Suppressor macrophage (primary cell): ENCODE measurements around the gene NPIPA8.
"Not testable (repeated sequence)": the region's sequence is repeated elsewhere in the genome, so short reads cannot be mapped to it uniquely, and the experiment has no call there.

ENCODE experiments used
- DNase-seq, 4 experiments: peaks; one replicate each; pipeline ENCODE4 v3.0.0-alpha.2; 2020 to 2022
- total RNA-seq, 17 experiments: gene quantifications; one replicate each; lab custom pipeline; 2026; ENCODE audit warnings: mixed read lengths in 6 of 17, inconsistent platforms in 3 of 17; lab: John Stamatoyannopoulos, UW

NPIPA8 gene
- total RNA-seq, result 0 reads per million in 17 experiments

DNA sequence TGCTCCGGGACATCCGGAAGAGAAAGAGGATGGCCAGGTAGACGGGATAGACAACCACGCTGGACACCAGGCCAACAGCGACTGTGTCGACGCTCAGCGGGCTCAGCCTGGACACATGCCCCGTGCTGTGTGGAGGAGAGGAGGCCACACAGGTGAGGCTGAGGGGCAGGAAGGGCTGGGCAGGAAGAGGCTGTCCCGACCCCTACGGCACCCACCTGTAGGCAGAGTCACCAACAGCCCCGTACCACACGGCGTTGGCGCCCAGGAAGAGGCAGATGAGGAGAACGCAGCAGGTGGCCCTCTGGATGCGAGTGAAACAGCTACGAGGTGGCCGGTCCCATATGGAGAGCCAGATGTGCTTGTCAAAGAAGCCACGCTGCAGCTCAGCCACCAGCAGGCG, at the start of gene NPIPA8:
Gene NPIPA8, minus strand, starts transcription at position 101 of the 400 bp plus-strand sequence. CDS start 4,074 bp downstream, outside the sequence.
- DNase-seq, result not testable (repeated sequence)

- DNase-seq, result not testable (repeated sequence)
These were observed 48.7 kb upstream of the NPIPA8 start for GRCh38 chr16:18385285-18385684.

DNA sequence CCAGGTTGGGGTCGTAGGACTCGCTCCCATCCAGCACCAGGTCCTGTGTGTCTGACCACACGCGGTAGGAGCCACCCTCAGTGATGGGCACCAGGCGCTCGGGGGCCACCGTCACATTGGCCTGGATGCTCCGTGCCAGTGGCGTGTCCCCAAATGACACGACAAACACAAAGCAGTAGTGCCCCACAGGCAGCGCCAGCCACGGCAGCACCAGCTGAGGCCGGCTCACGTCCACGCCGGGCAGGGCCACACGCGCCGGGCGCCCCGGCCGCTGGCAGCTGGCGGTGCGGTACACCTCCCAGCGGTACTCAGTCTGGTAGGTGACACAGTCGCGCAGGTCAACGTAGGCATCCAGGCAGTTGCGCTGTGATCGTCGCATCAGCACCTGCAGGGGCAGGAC, 48.3 kb upstream of the NPIPA8 start:
- DNase-seq, result not testable (repeated sequence)

GRCh38 chr16:18384098-18384636, 47.6 kb upstream of the NPIPA8 start:
- not testable (repeated sequence) for DNase-seq

DNA sequence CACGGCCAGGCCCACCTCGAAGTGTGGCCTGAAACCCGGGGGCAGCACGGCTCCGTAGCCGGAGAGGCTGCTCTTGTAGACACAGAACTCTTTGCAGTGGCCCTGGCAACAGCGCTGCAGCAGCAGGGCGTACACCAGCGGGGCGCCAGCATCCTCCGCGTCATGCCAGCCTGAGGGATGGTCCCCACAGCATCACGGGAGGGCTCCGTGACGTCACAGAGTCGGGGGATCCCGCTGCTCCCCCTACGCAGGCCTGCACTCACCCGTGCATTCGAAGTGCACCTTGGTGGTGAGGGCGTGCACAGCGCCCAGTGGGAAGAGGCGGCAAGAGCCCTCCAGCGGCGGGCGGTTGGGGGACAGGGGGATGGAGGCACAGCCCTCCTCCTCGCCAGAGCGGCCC, 46.2 kb upstream of the NPIPA8 start:
- not testable (repeated sequence) for DNase-seq

DNA sequence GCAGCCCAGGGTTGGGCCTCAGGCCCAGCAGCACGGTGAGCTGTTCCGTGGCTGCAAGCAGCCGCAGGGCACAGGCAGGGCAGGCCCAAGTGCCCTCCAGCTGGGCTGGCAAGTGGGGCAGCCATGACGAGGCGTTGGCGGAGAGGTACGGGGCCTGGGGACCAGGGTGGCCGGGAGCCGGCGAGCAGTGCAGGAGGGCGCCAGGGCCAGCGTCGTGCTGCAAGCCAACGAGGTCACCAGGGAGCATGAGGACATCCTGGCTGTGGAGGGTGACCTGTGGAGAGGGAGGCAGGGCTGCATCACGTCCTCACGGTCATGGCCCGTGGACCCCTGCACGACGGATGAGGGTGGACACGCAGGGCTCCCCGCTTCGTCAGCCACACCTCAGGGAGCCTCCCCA, 11.2 kb upstream of the NPIPA8 start:
- not testable (repeated sequence) for DNase-seq

GRCh38 chr16:18346993-18347392, 10.5 kb upstream of the NPIPA8 start:
- not testable (repeated sequence) for DNase-seq

DNA sequence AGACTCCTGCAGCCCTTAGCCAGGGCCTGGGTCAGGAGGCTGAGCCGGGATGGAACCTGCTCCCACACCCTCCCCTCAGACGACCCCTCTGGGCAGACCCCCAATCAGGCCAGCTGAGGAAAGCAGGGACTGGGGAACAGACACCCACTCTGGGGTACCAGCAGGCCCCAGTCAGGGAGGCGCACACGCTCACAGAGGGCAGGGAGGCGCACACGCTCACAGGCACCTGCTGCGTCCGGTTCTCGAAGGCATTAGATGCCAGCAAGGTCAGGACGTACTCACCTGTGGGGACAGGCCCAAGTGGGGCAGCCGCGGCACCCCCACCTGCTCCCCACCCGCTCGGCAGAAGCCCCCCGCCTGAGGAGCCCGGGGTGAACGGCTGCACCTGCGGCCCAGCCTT, 8.1 kb upstream of the NPIPA8 start:
- DNase-seq, result not testable (repeated sequence)

GRCh38 chr16:18341986-18342385, 5.5 kb upstream of the NPIPA8 start:
- DNase-seq, result not testable (repeated sequence)

DNA sequence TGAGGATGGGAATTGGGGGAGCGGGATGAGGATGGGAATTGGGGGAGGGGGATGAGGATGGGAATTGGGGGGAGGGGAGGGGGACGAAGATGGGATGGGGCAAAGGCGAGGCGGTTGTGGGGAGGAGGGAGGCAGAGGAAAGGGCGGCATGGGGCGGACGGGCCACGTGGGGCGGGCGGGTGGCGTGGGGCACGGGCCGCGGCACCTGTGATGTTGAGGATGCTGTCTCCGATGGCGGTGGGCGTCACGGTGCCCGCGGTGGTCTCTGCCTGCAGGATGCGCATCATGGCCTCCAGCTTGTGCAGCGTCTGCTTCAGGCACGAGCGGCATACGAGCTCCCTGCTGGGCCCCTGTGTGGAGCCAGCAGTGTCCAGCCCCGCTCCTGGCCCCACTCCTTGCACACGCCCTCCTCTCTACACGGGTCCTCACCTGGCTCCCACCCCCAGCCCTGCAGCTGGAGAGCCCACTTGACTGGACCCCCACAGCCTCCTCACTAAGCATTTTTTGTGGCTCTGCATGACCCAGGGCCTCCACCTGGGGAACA, 5.0 kb upstream of the NPIPA8 start:
- not testable (repeated sequence) for DNase-seq

- DNase-seq, result not testable (repeated sequence)
These were observed 2.7 kb upstream of the NPIPA8 start for GRCh38 chr16:18339210-18339609.

- DNase-seq, result not testable (repeated sequence)
These were observed 24.7 kb downstream of the NPIPA8 start for GRCh38 chr16:18311811-18312210.

DNA sequence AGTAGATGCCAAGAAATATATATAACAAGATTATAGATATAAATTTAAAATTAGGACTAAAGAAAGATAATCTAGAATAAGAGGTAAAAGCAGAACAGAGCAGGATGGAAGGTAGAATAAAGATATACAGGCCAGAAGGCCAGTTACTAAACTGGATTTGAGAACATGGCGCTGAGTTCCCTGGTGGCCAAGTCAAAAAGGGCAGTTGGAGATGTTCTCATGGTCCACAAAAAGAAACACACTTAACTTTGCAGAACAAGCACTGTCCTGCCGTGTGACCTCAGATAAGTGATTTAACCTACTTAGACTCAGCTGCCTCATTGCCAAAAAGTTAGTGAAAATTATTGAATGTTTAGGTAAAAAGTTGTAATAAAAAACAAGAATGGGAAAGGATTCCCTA, 27.4 kb downstream of the NPIPA8 start:
- not testable (repeated sequence) for DNase-seq

DNA sequence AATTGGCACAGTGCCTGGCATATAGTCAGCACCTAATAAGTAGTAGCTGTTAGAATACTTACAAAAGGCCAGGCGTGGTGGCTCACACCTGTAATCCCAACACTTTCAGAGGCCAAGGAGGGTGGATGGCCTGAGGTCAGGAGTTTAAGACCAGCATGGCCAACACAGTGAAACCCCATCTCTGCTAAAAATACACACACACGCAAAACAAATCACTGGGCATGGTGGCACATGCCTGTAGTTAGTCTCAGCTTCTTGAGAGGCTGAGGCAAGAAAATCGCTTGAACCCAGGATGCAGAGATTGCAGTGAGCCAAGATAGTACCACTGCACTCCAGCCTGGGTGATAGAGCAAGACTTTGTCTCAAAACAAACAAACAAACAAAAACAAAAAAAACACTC, 29.3 kb downstream of the NPIPA8 start:
- not testable (repeated sequence) for DNase-seq

DNA sequence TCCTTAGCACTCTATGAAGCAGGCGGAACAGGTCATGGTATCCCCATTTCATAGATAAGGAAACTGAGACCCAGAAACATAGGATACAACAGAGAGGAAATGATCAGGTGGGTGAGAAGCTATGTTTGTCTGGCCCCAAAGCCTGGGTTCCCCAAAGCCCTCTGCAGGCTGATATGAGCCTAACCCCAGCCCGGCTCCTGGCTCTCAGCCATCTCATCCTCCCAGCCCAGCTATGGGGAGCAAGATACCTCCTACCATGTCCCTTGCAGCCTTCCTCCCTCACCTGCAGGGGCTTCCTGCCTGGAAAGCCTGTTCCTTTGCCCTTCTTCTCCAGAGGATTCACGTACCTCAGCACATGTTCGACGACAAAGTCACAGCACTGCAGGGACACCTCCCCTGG, 30.5 kb downstream of the NPIPA8 start:
- not testable (repeated sequence) for DNase-seq

- not testable (repeated sequence) for DNase-seq
These were observed 33.4 kb downstream of the NPIPA8 start for GRCh38 chr16:18303059-18303706.

DNA sequence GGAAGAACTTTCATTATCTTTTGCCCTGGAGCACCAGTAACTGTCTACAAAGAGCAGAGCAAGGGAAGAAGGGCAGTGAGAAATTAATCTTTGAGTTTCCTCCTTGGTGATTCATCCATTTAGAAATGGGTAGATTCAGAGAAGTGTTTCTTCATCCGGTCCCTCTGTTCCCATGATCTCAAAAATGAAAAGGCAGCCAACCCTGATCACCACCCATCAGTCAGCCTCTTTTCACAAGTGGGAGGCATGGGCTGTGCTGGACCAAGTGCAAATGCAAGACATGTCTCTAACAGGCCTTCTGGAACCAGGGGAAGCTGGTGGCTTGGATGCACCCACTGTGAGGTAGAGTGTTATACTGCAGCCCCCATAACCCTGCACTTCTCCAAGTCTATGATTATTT, 38.8 kb downstream of the NPIPA8 start:
- not testable (repeated sequence) for DNase-seq

- DNase-seq, result not testable (repeated sequence)
These were observed 39.6 kb downstream of the NPIPA8 start for GRCh38 chr16:18296931-18297330.

DNA sequence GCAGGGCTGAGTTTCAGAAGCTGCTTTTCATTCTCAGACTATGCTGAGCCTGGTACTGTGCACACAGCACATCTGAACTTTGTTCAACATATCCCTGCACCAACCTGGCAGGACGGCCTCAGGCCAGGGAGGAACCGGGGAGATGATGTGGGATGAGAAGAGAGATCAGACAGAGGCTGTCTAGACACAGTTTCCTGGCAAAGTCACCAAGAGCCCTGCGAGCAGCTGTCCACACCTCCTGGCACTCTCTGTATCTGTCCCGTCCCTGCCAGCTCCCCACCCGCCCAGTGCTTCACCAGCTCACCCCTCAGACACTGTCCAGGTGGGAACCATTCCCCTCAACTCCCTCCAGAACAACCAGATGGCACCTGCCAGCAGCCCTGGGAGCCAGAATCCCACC, 42.2 kb downstream of the NPIPA8 start:
- not testable (repeated sequence) for DNase-seq

DNA sequence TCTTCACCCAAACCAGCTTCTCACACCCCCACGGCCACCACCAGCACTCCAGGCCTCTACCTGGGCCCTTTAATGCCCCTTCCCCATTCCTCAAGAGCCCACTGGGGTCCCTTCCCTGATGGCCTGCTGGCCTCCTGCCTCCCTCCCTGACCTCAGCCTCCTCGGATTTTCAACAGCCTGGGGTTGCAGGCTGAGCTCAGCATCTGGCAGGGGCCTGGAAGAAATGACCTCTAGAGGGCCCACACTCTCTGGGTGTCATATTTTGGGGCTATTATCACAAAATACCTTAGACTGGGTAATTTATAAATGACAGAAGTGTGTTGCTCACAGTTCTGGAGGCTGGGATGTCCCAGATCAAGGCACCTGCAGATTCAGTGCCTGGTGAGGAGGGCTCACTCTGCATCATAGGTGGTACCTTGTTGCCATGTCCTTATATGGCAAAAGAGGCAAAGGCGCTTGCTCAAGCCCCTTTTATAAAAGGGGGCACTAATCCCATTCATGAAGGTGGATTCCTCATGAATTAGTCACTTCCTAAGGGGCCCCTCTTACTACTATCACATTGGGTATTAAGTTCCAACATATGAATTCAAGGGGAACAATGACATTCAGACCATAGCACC, 43.1 kb downstream of the NPIPA8 start:
- not testable (repeated sequence) for DNase-seq

DNA sequence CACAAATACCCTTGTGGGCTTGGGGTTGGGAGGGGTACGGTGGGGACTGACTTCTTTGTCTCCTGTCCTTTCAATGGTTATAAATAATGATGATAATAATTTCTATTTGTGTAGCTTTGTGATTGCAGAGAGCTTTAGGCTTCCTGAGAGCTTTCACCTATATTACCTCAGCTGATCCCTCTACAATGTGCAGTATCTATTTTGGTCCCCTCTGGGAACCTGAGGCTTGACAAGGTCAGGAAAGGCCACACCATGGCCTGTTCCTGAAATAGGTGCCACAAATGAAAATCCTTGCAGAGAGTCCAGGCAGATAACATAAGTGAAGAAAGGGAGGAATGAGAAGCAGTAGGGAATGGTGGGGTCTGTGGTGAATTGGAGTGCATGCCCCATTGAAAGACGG, 45.6 kb downstream of the NPIPA8 start:
- DNase-seq, result not testable (repeated sequence)

DNA sequence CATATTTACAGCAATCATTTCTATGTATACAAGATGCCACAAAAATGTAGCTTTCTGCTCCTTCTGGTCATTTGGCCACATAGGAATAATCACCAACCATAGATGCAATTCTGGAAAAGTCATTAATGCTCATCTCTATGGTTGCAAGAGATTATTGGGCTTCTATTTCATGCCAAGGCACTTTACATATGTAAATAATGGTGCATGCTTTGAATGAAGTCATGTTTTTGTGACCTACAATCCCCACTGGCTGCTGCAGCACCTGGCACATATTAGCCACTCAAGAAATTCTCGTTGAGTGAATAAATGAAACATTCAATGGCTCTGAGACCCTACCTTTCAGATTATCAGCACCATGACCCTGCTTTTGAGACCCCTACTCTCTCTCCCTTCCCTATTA, 50.2 kb downstream of the NPIPA8 start:
- not testable (repeated sequence) for DNase-seq

- not testable (repeated sequence) for DNase-seq
These were observed 56.2 kb downstream of the NPIPA8 start for GRCh38 chr16:18280319-18280718.

DNA sequence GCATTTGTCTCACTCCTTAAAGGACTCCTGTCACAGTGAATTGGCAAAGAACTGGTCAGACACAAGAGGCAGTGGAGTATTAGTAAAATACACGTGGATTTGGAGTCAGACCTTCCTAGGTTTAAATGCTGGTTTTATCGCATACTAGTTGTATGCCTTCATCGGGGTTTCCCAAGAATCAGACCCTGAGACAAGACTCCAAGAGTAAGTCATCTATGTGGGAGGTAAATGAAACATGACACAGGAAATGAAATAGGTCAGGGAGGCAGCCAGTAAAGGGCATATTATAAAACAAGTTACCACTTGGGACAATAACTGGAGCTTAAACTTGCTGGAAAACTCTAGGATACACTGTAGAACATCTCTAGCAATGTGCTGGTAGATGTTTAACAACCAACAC, 59.8 kb downstream of the NPIPA8 start:
- not testable (repeated sequence) for DNase-seq
